Left kidney (tissue), 2 donors: ENCODE results near the gene ADAM15. TPM values are rescaled to one million over a fixed set of nuclear protein-coding genes. Genes with fewer than 3 reads are reported as not detected.

Experiments
- DNase-seq: peaks from one replicate; pipeline ENCODE4 v3.0.0-alpha.2; 2013
- polyA plus RNA-seq: library from polyadenylated mRNA; unstranded; fragments of 120-200 nt; gene quantifications from one replicate; pipeline ENCODE4 v1.2.1, GENCODE V29; 2013; ENCODE audit not compliant: insufficient read length

ADAM15 gene
- polyA plus RNA-seq, 1 donor, result 41.9 TPM

DNA sequence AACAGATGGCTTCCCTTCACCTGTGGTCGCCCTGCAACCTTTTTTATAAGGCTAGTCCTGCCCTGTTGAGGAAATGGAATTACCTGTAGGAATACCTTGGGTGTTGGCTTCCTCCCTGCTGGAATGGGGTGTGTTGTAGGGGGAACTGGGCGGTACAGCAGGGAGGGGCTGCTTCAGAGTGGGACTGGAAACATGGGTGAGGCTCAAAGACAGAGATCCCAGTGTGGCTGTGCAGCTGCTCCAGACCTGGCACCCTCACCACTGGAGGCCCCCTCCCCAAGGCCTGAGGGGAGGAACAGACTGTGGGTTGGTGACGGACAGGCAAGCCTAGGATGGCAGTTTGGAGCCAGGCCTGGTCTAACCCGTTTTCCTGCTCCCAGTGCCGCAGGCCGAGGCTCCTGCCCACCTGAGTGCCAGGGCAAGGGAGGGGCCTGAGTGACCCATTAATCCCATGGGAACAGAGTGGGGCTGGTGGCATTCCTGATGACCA, 32.0 kb downstream of the ADAM15 start:
- no peak for DNase-seq

DNA sequence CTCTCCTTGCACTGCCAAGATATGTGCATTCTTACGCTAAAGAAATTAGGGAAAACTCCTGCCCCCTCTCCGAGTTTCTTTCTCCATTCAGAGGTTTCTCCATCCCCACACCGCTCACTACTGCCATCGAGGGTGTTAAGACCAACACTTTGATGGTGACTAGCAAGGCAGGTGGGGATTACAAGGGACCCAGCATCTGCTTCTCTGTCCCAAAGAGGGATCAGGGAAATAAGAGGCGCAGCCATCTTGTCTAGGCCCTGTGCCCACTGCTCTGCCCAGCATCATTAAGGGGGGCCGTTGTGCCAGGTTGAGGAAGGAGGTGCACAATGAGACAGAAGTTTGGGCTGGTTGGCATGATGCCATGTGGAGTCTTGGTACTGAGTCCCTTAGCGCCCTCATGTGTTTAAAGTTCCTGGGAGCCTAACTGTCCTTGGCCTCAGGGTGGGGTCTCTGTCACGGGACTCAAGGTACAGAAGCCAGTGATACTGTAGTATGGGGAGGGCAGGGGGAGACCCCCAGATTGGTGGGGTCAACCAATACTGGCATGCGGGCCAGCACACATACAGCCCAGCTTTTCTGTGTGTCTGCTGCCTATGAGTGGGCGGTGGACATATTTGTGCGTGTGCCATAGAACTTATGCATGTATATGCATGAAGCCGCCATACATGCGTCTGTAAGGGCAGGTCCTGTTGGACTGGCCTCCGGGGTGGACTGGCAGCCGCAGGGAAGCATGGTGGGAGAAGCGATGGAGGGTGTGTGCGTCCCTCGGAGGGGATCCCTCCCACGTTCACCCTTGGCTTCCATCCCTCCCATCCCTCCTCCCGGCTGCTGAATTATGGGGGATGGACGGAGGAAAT, 33.0 kb downstream of the ADAM15 start:
- DNase-seq, result no peak

DNA sequence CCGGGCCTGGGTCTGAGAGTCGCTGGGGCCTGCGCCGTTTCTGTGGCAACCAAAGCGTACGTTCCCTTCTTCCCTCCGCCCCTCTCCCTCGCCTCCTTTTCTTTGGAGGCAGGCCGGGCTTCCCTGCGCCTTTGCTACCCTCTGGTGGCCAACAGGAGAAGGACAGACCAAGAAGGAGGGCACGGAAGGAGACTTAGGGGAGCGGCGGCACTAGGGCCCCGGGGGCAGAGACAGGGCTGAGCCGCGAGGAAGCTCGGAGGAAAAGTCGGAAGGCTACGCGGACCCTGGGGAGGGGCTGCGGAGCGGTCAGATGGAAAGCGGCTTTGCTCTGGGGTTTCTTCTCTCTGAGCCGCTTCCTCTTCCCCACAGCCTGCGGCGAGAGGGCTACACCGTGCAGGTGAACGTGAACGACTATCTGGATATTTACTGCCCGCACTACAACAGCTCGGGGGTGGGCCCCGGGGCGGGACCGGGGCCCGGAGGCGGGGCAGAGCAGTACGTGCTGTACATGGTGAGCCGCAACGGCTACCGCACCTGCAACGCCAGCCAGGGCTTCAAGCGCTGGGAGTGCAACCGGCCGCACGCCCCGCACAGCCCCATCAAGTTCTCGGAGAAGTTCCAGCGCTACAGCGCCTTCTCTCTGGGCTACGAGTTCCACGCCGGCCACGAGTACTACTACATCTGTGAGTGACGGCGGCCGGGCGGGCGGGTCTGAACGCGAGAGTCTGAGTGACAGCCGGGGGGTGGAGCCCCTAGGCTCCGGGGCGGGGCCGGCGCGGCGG, 33.8 kb downstream of the ADAM15 start:
- peak; percentile 99 for DNase-seq

DNA sequence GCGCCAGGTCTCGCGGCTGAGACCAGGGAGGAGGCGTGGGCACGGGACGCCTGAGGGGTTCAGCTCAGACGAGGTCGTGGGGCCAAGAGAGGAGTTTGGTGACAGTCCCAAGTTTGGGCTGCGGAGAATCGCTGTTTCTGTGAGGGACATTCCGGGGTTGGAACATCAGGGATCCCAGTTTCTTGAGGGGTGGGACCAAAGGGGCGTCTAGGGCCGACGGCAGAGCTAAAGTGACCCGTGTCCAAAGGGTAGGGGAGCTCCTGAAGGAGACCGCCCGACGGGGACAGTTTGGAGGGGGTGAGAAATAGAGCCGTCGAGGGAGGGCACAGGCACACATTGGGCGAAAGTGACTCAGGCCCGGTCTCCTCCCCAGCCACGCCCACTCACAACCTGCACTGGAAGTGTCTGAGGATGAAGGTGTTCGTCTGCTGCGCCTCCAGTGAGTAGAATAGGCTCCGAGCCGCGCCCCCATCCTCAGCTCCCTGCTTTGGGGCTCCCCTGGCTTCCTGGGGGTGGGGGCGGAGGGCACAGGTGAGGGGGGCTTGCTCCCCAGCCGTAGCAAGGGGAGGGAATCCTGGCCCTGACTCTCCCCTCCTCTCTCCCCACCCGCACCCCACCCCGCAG, 34.5 kb downstream of the ADAM15 start:
- no peak for DNase-seq

DNA sequence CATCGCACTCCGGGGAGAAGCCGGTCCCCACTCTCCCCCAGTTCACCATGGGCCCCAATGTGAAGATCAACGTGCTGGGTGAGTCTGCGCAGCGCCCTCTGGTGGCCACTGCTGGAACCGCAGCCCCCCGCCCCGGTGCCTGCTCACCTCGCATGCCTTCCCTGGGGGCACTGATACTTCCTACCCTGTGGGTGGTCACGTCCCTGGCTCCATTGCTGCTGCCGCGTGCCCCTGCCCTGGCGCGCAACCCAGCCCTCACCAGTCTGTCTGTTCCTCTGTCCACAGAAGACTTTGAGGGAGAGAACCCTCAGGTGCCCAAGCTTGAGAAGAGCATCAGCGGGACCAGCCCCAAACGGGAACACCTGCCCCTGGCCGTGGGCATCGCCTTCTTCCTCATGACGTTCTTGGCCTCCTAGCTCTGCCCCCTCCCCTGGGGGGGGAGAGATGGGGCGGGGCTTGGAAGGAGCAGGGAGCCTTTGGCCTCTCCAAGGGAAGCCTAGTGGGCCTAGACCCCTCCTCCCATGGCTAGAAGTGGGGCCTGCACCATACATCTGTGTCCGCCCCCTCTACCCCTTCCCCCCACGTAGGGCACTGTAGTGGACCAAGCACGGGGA, 35.1 kb downstream of the ADAM15 start:
- DNase-seq, result no peak

DNA sequence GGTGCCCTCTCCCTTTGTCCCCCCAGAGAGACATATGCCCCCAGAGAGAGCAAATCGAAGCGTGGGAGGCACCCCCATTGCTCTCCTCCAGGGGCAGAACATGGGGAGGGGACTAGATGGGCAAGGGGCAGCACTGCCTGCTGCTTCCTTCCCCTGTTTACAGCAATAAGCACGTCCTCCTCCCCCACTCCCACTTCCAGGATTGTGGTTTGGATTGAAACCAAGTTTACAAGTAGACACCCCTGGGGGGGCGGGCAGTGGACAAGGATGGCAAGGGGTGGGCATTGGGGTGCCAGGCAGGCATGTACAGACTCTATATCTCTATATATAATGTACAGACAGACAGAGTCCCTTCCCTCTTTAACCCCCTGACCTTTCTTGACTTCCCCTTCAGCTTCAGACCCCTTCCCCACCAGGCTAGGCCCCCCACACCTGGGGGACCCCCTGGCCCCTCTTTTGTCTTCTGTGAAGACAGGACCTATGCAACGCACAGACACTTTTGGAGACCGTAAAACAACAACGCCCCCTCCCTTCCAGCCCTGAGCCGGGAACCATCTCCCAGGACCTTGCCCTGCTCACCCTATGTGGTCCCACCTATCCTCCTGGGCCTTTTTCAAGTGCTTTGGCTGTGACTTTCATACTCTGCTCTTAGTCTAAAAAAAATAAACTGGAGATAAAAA, 35.9 kb downstream of the ADAM15 start:
- DNase-seq, result no peak

DNA sequence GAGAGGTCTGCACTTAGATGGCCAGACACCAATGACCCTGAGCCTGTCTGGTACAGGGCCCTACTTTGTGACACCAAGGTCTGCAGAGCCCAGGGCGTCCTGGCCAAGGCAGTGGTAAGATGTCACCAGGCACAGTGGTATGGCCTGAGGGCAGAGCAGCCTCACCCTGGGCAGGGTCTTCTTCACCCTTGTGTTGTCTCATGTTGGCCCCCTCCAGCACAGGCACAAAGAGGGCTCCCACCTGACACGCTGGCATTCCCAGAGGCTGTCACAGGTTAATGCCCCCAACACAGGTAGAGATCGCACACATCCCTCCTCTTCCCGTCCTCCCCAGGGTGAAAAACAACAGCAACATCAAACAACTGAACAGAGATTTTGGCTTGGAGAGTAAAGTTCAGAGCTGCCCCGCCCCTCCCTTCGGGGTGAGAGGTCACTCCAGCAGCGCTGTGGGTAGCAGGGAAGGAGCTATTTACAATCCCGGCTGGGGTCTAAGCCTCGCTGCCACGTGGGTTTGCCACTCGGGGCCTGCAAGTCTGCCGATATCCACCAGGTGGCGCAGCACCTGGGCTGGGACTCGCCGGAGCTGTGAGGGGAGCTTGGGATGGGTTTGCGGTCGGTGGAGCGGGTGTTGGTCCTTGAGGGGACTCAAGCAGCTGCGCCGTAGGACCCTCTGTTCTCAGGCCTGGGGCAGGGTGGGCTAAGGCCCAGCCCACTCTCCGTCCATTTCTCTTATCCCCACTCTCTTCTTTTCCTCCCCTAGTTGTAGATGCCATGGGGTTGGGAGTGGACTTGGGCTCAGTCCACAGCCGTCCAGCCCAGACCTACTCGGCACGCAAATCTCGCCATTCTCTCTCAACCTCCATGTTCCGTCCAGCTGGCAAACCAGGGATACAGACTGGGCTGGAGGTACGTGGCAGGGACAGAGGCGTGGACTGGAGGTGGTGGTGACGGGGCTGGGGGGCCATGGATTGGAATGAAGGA, 40.2 kb downstream of the ADAM15 start:
- no peak for DNase-seq

DNA sequence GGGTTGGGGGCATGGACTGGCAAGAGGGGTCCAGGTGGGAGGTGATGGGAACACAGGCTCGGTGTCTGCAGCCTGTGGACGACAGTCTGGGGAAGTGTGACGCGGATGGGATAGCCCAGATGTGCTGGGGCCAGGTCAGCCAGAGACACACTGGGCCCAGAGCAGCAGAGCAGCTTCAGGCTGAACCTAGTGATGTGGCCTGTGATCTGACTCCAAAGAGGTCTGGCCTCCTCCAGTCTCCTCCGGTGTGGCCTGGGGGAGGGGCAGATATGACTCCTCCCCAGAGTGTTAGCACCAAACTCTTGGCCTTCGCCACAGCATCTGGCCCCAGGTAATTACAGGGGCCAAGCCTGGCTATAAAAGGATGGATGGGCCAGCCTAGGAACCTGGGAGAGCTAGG, 41.0 kb downstream of the ADAM15 start:
- no peak for DNase-seq

DNA sequence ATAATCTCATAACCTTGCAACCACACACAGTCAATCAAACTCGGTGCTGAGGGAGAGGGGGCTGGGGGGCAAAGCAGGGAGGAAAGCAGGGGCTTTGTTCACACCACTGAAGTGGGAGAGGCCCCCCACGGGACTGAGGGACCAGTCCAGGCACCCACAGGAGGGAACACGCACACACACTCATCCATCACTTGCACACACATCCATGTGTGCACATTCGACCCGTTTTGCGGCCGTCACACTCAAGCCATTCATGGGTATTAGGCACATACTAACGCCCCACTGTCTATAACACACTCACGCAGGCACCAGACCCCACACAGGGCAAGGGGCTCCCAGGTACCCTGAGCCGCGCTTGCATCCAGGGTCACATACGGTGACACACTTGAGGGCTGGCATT, 41.5 kb downstream of the ADAM15 start:
- no peak for DNase-seq

DNA sequence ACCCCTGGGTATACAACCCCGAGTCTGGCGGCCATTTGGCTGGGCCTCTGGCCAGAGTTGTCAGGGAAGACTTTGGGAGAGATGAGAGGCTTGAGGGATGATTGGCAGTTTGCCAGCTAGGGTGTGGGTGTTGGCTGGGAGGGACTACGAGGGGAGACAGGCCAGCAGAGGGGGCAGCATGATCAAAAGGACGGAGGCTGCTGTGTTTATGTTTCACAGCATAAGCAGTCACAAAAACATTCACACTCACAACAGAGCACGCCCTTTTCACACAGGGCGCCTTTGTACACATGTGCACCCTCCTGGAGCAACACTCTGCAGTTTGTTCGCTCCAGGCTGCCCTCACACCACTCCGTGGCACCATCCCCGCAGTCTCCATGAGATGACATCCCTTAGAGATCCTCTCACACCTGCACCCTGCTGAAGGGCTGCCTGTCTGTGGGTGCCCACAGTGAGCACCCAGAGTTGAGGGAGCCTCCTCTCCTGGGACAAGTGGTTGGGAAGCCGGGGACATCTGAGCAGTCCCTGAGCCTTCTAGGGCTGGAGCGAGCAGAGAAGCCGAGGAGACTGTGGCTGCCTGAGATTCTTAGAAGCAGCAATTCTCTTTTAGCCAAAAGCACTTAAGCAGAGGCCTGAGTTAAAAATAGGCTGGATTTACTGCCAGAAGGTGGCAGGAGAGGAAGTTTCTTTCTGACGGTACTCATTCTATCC, 43.0 kb downstream of the ADAM15 start:
- DNase-seq, result no peak

DNA sequence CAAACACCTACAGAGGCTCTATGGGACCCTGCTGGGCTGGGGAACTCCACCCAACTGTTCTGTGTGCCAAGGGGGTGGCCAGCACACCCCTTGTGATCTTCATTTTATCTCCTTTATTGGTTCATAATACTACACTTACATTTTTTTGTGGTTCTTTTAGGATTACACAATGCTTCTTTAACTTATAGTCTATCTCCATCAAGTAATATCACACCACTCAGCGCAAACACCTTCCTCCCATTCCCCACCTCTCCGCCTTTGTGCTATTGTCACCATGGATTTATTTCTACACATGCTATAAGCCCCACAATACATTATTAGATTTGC, 43.5 kb downstream of the ADAM15 start:
- DNase-seq, result no peak

DNA sequence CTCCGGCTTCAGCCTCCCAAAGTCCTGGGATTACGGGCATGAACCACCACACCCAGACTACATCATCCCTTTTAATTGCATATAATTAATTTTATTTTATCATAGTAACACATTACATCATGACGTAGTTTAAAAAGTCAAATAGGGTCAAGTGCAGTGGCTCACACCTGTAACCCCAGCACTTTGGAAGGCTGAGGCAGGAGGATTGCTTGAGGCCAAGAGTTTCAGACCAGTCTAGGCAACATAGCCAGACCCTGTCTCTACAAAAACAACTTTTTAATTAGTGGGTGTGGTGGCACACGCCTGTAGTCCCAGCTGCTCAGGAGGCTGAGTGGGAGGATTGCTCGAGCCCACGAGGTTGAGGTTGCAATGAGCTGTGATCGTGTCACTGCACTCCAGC, 48.2 kb downstream of the ADAM15 start:
- DNase-seq, result no peak

DNA sequence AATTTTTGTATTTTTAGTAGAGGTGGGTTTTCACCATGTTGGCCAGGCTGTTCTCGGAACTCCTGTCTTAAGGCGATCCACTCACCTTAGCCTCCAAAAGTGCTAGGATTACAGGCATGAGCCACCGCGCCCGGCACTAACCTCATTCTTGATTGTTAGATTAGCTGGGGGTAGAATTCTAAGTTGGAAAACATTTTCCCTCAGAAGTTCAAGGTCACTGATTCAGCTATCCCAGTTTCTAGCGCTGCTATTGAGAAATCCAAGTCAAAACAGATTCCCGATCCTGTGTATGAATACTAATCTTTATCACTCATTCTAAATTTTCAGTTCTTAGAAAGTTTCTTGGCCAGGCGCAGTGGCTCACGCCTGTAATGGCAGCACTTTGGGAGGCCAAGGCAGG, 52.2 kb downstream of the ADAM15 start:
- no peak for DNase-seq

DNA sequence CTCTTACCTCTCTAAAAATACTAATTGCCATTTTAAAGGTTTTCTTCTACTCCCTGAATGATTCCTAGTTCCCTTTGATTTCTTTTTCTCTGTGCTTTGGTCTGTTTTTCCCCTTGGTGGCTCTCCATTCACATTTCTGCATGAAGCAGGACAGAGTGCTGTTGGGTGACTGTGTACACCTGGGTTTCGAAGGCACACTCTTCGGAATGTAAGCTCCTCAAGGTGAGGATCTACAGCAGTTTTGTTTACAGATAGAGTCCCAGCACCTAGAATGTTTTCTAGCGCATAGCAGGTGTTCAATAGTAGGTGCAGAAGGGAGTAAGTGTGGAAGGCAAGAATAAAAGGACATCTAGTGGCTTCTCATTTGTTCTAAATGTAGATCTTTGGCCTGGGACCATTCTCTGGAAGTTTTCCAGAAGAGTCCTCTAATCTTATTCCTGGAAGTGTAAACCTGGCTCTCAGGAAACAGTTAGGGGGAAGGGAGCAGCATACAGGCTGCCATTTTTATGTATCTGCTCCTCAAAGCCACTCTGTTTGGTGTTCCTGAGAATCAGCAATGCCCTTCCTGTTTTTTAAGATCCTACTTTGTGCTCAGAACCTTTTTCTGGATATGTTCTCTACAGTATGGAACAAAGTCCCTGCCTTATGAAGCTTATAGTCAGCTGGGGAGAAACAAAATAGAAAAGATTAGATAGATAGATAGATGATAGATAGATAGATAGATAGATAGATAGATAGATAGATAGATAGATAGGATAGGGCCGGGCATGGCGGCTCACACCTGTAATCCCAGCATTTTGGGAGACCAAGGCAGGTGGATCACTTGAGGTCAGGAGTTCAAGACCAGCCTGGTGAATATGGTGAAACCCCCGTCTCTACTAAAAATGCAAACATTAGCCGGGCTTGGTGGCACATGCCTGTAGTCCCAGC, 53.8 kb downstream of the ADAM15 start:
- no peak for DNase-seq

DNA sequence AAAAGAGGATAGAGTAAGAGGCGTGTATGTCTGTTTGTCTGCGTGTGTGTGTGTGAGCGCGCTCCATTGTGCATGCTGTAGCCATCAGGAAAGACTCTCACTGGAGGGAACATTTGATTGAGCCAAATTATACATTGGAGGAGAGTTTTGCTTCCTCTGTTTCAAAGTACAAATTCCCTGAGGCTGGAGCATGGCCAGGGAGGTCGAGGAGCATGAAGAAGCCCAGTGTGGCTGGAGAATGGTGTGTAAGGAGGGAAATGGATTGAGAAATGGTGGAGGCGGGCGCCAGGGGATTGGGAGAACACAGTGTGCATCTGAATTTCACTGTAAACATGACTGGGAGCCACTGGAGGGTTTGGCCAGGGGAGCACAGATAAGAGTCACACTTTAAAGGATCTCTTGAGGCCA, 54.5 kb downstream of the ADAM15 start:
- no peak for DNase-seq

DNA sequence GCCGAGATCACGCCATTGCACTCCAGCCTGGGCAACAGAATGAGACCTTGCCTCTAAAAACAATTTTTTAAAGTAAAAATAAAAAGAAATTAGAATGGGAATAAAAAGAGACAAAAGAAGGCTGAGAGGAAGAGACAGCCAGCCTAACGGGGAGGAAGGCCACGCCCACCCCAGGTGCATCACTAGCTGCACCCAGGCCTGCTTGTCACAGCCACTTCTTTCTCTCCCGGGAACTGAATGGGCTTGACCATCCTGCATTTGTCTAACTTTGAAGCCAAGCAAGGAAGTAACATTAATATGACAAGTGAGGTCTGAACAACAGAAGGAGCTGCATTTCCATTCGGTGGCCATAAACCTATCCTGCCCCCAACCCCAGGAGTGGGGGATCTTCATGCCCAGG, 55.7 kb downstream of the ADAM15 start:
- no peak for DNase-seq

DNA sequence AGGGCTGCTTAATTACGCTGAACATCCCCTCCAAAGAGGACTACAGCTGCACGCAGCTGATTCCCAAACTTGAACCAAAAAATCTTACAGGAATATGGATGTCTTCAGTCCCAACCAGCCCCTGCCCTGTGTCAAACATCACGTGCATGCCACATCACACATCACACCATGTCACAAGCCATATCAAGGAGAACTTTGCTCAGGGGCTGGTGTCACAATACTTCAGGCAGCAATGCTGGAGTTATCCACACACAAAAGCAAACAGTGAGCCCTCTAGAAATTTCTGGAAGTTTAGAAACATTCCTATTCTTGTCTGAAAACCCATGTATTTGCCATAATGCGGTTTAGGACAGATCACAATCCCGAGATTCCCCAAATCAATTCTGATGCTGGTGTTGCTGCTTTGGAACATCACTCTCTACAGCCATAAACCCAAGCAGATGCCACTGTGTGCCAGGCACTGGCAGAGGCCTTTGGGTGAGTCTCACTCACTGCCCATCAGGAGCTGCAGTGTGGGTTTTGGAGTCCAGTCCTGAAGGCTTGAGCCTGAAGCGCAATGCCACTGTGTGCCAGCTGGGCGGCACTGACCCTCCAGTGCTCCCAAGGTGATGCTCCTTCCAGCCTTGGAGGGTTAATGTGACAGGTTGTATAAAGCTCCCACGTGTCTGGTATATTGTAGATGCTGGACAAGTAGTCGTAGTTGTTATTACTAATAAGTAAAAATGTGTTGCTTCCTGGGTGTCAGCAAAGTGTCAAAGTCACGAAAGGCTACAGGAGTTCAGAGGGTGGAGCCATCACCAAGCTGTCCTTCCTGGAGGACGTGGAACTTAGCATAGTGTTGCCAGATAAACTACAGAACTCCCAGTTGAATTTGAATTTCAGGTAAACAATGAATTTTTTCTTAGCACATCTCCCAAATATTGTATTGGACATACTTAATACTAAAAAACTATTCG, 56.5 kb downstream of the ADAM15 start:
- no peak for DNase-seq

DNA sequence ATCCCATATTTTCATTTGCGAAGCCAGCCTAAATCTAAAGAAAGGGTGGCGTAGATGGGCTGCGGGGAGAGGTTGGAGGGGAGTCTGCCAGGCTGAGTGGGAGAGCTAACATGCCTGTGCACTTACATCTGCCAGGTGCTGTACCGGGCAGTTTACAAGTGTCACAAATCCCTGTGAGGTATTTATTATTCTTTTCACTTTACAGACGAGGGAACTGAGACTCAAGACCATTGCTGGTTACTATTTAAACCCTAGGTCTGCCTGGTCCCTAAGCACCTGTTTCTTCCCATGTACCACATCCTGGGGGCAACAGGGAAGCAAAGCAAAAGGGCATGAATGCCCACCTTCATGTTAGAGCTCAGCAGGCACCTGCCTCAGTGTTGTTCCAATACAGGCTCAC, 57.2 kb downstream of the ADAM15 start:
- no peak for DNase-seq
